GM18517 (cell line): ENCODE results near the gene MYOT.

Experiments used
- ATAC-seq: cut with Tn5 transposase; IDR thresholded peaks from one replicate; pipeline ENCODE4 v1.9.1; 2021; ENCODE audit warnings: mild to moderate bottlenecking, moderate library complexity; ENCODE audit not compliant: unreplicated experiment

Gene MYOT

GRCh38 chr5:137899493-137899892 is 31.8 kb downstream of the MYOT start:
- no peak for ATAC-seq

- ATAC-seq: no peak
Measured at GRCh38 chr5:137901011-137901817, 33.6 kb downstream of the MYOT start.

DNA sequence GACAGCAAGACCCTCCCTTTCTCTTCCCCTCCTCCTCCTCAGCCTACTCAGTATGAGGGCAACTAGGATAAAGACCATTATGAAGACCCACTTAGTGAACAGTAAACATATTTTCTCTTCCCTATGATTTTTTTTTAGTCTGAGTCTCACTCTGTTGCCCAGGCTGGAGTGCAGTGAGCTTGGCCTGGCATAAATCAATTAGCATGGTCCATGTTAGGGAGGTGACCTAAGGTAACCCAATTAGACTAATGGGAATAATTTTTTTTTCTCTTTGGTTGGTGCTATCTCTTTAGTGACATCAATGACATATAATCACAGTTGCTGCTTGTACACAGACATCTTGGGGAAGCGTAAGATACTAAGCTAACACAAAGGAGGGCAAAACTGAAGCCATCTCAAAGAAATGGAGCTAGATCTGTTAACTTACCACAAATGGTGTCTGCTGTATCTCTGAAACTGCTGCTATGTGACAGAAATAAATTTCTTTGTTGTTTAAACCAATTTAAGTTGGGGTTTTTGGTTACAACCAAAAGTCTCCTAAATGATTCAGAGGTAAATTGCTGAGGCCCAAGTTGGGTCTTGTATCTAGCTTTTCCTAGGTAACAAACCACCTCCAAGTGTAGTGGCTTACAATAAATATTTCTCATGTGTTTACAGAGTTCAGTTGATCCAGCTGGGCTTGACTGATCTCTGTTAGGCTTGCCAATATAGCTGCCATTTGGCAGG is 34.9 kb downstream of the MYOT start:
- ATAC-seq: no peak

DNA sequence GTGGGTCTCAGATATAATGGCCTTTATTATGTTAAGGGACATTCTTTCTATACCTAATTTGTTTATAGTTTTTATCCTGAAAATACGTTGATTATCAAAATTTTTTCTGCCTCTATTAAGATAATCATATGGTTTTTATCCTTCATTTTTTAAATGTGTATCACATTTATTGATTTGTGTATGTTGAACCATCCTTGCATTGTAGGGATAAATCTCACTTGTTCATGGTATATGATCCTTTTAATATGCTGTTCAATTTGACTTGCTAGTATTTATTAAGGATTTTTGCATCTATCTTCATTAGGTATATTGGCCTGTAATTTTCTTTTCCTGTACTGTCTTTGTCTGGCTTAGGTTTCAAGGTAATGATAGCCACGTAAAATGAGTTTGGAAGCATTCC is 47.1 kb downstream of the MYOT start:
- ATAC-seq: no peak

DNA sequence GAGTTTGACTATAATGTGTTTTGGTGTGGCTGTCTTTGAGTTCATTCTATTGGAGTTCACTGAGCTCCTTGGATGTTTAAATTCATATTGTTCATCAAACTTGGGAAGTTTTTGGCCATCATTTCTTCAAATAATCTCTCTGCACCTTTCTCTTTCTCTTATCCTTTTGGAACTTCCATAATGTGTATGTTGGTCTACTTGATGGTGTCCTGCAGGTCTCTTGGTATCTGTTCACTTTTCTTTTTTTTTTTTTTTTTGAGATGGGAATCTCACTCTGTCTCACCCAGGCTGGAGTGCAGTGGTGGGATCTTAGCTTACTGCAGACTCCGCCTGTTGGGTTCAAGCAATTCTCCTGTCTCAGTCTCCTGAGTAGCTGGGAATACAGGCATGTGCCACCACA is 49.3 kb downstream of the MYOT start:
- no peak for ATAC-seq

- ATAC-seq: no peak
Measured at GRCh38 chr5:137921931-137922330, 54.3 kb downstream of the MYOT start.

GRCh38 chr5:137923856-137924255 is 56.2 kb downstream of the MYOT start:
- no peak for ATAC-seq

DNA sequence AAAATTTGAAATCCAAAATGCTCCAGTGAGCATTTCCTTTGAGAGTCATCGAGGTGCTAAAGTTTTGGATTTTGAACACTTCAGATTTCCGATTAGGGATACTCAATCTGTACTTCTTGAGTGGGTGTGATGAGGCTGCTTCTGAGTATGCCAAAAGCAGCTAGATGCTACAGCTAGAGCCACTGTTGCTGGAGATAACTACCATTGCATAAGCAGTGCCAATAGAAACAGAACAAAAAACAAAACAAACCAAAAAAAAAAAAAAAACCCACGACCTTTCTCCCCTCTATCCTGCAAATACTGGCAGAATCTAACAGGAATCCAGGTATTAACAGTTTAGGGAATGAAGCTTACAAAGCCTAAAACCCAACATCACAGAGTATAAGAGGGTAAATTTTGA is 65.1 kb downstream of the MYOT start:
- ATAC-seq: no peak

DNA sequence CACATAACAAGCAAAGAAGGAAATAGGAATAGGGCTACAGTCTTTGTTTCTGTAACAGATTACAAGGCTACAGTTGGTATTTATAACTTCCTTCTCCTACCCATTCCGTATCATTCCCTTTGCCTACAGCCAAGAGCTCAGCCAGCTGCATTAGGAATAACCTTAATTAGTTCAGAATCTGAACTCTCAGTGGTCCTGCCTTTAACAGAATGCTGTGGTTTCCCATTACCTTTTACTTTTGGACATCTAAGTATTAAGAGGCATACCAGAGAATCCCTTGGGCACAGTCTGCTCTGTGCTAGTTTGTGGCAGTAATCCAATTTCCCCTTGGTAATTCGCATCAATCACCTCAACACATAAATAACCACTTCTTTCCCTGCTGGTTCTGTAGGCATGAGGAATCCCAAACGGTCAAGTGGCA is 65.8 kb downstream of the MYOT start:
- ATAC-seq: no peak

DNA sequence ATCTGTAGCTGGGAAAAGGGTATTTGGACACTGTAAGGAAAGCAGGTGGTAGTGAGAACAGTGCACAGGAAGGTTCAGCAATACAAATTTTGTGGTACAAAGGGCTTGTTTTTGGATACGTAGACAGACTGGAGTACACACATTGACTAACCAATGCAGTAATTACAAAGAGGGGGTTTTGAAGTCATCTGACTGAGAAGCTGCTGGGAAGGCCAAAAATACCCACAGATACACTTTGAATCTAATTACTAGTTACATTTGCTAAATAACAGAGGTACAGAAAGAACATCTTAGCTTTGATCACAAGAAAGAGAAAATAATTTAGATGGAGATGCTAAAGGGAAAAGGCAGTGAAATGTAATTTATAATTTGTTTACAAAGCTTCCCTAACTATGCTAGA is 67.5 kb downstream of the MYOT start:
- ATAC-seq: no peak

GRCh38 chr5:137935694-137936093 is 68.0 kb downstream of the MYOT start:
- no peak for ATAC-seq
